Neural progenitor cell (in vitro differentiated cells): Measurements from ENCODE around the gene FBLN2.

Source experiments
- CTCF ChIP-seq: fragments of 200-600 bp; sonication (generic); IDR thresholded peaks from 2 replicates; pipeline ENCODE4 v1.5.1; 2017; ENCODE audit warnings: antibody characterized with exemption, mild to moderate bottlenecking
- EZH2phosphoT487 ChIP-seq: fragments of 200-600 bp; sonication (generic); IDR thresholded peaks from 2 replicates; pipeline ENCODE4 v1.6.1; 2017; ENCODE audit warnings: antibody characterized with exemption

GRCh38 chr3:13683772-13684171 is 134.8 kb downstream of the FBLN2 start:
- no peak for TF ChIP-seq EZH2phosphoT487
- no peak for TF ChIP-seq CTCF
